HCT116 (cell line): ENCODE data around the gene NHSL2.

Source experiments
- ATF3 ChIP-seq: IDR thresholded peaks from 2 replicates; pipeline ENCODE4 v1.6.1; 2012
- CBX3 ChIP-seq: IDR thresholded peaks from 2 replicates; pipeline ENCODE4 v1.6.1; 2012; ENCODE audit warnings: low read depth
- CTCF ChIP-seq, 3 experiments: fragments of 200-600 bp in 1 of 3; sonication (generic) in 1 of 3; IDR thresholded peaks in 2 of 3; conservative IDR thresholded peaks in 1 of 3; 2 replicates each; pipeline ENCODE4 v1.5.1; 2012 to 2017; ENCODE audit warnings: low read depth in 2 of 3, low read length in 2 of 3, antibody characterized with exemption in 1 of 3, borderline replicate concordance in 1 of 3, control low read depth in 1 of 3, mild to moderate bottlenecking in 1 of 3, mixed read lengths in 1 of 3, mixed run types in 1 of 3, moderate library complexity in 1 of 3; ENCODE audit not compliant: insufficient read depth in 1 of 3
- EZH2 ChIP-seq: fragments of 200-600 bp; sonication (generic); IDR thresholded peaks from 2 replicates; pipeline ENCODE4 v1.6.1; 2017; ENCODE audit warnings: antibody characterized with exemption, mixed run types
- EZH2phosphoT487 ChIP-seq: fragments of 200-600 bp; IDR thresholded peaks from 2 replicates; pipeline ENCODE4 v1.6.1; 2018; ENCODE audit warnings: antibody characterized with exemption, borderline replicate concordance
- FOSL1 ChIP-seq: IDR thresholded peaks from 2 replicates; pipeline ENCODE4 v1.6.1; 2012; ENCODE audit warnings: low read depth
- POLR2A ChIP-seq: IDR thresholded peaks from 2 replicates; pipeline ENCODE4 v1.7.0; 2011; ENCODE audit warnings: borderline replicate concordance; ENCODE audit not compliant: insufficient read depth, insufficient read length; ENCODE audit errors: extremely low read depth
- POLR2AphosphoS5 ChIP-seq: IDR thresholded peaks from 2 replicates; pipeline ENCODE4 v1.6.1; 2011; ENCODE audit warnings: mild to moderate bottlenecking, low read depth, low read length, moderate library complexity
- RAD21 ChIP-seq: IDR thresholded peaks from 2 replicates; pipeline ENCODE4 v1.6.1; 2012; ENCODE audit warnings: low read depth, mild to moderate bottlenecking
- REST ChIP-seq: IDR thresholded peaks from 2 replicates; pipeline ENCODE4 v1.6.1; 2012; ENCODE audit warnings: low read depth
- SIN3A ChIP-seq: IDR thresholded peaks from 2 replicates; pipeline ENCODE4 v1.6.1; 2012; ENCODE audit warnings: low read depth
- SP1 ChIP-seq: IDR thresholded peaks from 2 replicates; pipeline ENCODE4 v1.6.1; 2012; ENCODE audit warnings: low read depth
- YY1 ChIP-seq: IDR thresholded peaks from 2 replicates; pipeline ENCODE4 v1.6.1; 2011; ENCODE audit warnings: low read length, low read depth, moderate library complexity, mild to moderate bottlenecking; ENCODE audit not compliant: insufficient replicate concordance; ENCODE audit errors: extremely low read depth

GRCh38 chrX:72128881-72129280 lies 218.2 kb downstream of the NHSL2 start:
- TF ChIP-seq CTCF (IDR thresholded peaks at IDR 0.05 in 2 of 3, conservative IDR thresholded peaks at IDR 0.05 in 1 of 3; ENCODE audit: borderline replicate concordance in 1 of 3, insufficient read depth in 1 of 3, low read depth in 2 of 3, low read length in 2 of 3) (peak; percentile 24 to 47 (median 47); a peak in 5 of 6 replicates), SIN3A (no peak), REST (no peak), POLR2A (no peak), EZH2 (no peak), CBX3 (no peak), POLR2AphosphoS5 (no peak), RAD21 (no peak), SP1 (no peak), EZH2phosphoT487 (no peak), FOSL1 (no peak), YY1 (no peak), ATF3 (no peak)
